HG03432 (cell line): ENCODE results near the gene PNLIPRP2.

Experiments used
- ATAC-seq: cut with Tn5 transposase; IDR thresholded peaks from one replicate; pipeline ENCODE4 v1.9.1; 2021; ENCODE audit warnings: mild to moderate bottlenecking, moderate library complexity; ENCODE audit not compliant: unreplicated experiment

Gene PNLIPRP2

GRCh38 chr10:116679351-116679750 lies 58.6 kb downstream of the PNLIPRP2 start:
- no peak for ATAC-seq

DNA sequence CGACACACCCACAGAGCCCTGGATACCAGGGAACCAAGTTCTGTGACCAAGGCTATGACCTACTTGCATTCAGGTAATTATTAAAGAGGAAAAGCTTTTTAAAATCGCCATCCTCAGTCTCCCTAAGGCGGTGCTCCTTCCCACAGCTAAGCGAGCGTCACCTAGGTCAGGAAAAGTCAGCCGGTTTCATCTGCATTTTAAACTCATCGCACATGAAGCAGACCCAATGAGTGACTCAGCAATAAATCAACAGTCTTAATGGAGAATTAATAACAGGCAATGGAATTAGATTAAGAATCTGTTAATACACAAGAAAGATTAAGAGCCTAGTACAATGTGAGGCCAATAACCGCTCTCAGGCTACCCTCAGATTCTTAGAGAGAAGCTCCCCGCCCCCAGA lies 62.4 kb downstream of the PNLIPRP2 start:
- no peak for ATAC-seq

DNA sequence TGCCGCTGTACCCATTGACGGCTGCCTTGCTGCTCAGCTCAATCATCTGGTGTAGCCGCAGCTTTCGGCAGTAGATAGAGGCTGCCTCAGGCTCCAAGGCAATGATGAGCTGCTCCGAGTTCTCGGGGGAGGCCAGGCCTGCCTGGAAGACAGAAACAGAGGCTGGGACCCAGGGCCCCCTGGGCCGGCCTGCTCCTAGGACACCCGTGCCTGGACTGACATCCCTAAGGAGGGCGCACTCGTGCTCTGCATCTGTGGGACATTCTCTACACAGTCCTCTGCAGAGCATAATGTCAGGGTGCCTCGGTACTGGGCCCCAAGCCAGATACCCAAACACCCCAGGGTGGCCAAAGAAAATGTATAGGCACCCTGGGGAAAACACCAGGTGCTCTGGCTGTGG lies 63.1 kb downstream of the PNLIPRP2 start:
- no peak for ATAC-seq

DNA sequence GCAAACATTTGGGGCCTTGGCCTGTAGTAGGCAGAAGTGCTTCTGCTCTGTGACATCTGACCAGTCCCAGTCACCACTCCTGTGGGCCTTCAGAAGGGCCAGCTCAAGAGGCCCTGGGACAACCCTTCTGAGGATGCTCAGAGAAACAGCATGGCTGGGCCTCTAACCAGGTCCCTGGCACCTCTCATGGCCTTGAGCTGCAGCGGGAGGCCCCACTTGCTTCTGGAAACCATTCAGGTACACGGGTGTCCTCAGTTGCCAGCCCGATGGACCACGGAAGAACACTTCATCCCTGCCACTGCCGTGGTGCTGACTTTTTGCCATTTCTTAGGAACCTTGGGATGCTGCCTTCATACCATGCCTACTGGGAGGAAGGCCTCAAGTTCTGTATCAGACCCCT lies 64.0 kb downstream of the PNLIPRP2 start:
- ATAC-seq = no peak

GRCh38 chr10:116685807-116686206 lies 65.1 kb downstream of the PNLIPRP2 start:
- ATAC-seq = no peak

GRCh38 chr10:116686632-116687031 lies 65.9 kb downstream of the PNLIPRP2 start:
- no peak for ATAC-seq

DNA sequence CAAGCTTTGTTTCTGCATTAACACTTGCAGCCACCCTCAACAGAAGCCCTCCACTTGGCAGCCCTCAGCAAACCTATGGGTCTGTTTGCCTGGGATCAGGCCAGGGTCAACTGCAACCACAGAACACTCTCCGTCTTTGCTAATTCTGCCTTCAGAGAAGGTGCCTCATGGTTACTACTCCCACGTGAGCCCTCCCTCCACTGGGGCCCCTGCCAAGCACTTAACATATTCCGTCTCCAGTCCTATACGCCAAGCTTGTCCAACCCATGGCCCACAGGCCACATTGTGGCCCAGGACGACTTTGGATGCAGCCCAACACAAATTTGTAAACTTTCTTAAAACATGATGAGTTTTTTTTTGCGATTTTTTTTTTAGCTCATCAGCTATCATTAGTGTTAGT lies 66.9 kb downstream of the PNLIPRP2 start:
- no peak for ATAC-seq

DNA sequence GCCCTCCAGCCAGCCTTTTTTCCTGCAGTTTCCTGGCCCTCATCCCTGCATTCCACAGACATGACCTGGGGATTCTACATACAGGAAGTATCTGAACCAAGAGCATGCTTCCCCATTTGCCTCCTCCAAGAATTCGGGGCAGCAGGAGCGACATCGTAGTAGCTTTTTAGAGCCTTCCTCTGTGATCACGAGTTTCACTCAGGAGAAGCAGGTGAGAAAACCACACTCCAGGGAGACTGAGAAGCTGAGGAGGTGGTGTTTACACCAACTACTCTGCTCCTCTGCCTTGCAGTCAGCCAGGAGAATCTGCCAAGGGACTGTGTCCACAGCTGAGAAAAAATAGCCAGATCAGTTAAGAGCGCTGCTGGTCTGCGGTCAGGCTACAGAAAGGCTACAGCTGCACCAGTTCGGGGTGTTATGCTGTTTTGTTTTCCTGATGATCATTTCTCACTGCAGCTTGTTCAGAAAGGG lies 67.5 kb downstream of the PNLIPRP2 start:
- no peak for ATAC-seq

DNA sequence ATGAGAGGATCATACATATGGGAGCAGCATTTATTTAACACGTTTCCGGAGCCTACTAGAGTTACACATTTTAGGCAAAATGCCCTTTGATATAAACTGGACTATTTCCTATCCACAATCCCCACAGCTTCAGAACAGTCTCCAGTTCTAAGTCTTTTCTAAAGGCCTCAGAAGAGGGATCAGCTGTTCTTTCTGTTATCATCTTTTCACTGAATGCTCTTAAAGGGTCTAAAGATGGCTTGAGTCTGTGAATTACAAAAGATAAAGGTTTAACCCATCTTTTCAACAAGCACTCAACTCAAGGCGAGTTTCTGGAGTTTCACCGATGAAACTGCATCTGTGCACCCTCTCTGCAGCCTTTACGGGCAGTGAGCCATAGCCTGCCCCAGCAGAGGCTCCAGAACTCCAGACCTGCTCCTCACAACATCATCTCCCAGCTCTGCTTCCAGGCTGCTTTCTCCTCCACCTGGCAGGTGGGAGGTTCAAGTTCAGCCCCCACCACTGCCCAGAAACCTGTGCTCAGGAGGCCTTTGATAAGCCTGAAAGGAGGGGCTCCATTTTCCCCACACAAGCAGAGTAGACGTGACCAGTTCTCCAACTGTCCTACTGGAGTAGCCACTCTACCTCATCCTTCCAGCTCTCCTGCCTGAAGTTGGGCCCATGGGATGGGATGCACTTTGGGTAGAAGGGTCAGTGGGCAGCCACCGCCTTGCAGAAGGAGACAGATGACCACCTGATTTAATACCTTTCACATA lies 68.2 kb downstream of the PNLIPRP2 start:
- no peak for ATAC-seq

GRCh38 chr10:116689744-116690143 lies 69.0 kb downstream of the PNLIPRP2 start:
- no peak for ATAC-seq

DNA sequence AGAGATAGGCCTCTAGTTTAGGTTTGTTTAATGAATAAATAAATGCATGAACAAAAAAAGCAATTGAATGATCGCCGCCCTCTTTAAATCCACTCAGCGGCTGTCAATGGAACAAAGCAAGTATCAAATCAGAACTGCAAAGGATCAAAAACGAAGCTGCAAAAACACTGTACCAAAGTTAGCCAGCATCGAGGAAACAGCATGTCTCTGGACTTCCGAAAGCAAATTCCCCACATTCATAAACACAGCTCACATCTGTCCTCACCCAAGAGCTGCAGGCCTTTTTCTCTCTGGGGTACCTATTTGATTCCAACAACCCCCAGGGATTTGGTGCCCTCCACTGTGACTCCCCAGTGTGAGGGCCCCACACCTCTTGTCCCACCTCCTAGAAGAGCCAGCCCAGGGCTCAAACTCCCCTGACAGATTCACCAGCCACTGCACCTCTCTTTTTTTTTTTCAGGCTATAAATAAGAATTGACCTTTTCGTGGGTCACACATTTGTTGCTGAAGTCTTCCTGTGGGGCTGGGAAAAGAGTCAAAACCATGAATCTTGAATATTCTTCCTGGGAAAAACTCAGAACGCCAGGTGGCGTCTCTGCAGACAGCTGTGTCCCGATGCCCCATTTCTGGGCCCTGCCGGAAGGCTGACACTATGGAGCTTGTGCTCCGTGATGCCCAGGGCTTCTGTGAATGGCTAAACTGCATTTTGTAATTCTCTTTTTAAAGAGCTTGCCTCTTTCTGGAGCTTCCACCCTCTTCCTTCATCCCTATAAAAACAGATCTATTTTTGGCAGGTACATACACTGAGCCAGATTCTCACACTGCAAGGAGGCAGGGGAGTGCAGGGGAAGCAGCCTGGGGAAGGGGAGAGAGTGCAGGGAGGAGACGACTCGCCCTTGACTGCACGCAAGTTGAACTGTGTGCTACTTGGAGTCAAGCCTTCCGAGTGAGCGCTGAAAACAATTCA lies 69.9 kb downstream of the PNLIPRP2 start:
- no peak for ATAC-seq

GRCh38 chr10:116691635-116692034 lies 70.9 kb downstream of the PNLIPRP2 start:
- no peak for ATAC-seq

- no peak for ATAC-seq
Observed at GRCh38 chr10:116692225-116692624, 71.5 kb downstream of the PNLIPRP2 start.

- ATAC-seq = no peak
Observed at GRCh38 chr10:116694243-116694926, 73.6 kb downstream of the PNLIPRP2 start.
